IMR-90 (cell line): ENCODE data around the gene FBLN7. TPM values are rescaled to one million over a fixed set of nuclear protein-coding genes. Genes with fewer than 3 reads are reported as not detected.
A peak's percentile ranks its signal among the peaks of the same experiment; 100 is the strongest.

Source experiments
- ATAC-seq: fragments of 200-7000 bp; cut with Tn5 transposase; 2 replicates; pipeline ENCODE4 v1.9.1; 2020; ENCODE audit warnings: low read depth, mild to moderate bottlenecking, moderate library complexity
- BruUV-seq: library from RNA; stranded (reverse); fragments of 400-500 nt; replicated peaks from 2 replicates; lab custom pipeline; 2021; lab: Mats Ljungman, UMichigan
- CTCF ChIA-PET: fragments of 300-600 bp; formaldehyde crosslinking; extraction: SDS; loops from one replicate; lab custom pipeline; 2021; ENCODE audit warnings: antibody characterized with exemption; lab: Yijun Ruan, JAX
- POLR2A ChIA-PET: fragments of 300-600 bp; sonication (Branson Sonifier 250); formaldehyde crosslinking; loops from one replicate; lab custom pipeline; 2022; ENCODE audit warnings: antibody characterized with exemption; ENCODE audit not compliant: unreplicated experiment; lab: Charles Lee
- DNase-seq: peaks from one replicate; pipeline ENCODE4 v3.0.0; 2013
- H2AFZ ChIP-seq: replicated peaks from 2 replicates; pipeline ENCODE3; 2013; ENCODE audit warnings: low read length, mild to moderate bottlenecking; ENCODE audit not compliant: poor library complexity
- H2AK5ac ChIP-seq: 2 replicates; pipeline ENCODE4 v1.6.1; 2013; ENCODE audit warnings: low read depth, low read length, inconsistent platforms
- H2AK9ac ChIP-seq: replicated peaks from 2 replicates; pipeline ENCODE3; 2013; ENCODE audit warnings: mild to moderate bottlenecking, low read depth, low read length, moderate library complexity; ENCODE audit not compliant: poor library complexity
- H2BK120ac ChIP-seq: 2 replicates; pipeline ENCODE4 v1.6.1; 2013; ENCODE audit warnings: low read depth, low read length, inconsistent platforms
- H2BK15ac ChIP-seq: 3 replicates; pipeline ENCODE4 v1.6.1; 2013; ENCODE audit warnings: low read depth, low read length, inconsistent platforms
- H2BK20ac ChIP-seq: 2 replicates; pipeline ENCODE4 v1.6.1; 2013; ENCODE audit warnings: low read depth, mild to moderate bottlenecking, inconsistent platforms, low read length, moderate library complexity
- H2BK5ac ChIP-seq: 2 replicates; pipeline ENCODE4 v1.6.1; 2013; ENCODE audit warnings: mild to moderate bottlenecking, low read depth, low read length, inconsistent platforms; ENCODE audit not compliant: poor library complexity, severe bottlenecking
- H3K14ac ChIP-seq: replicated peaks from 2 replicates; pipeline ENCODE4 v1.6.1; 2013; ENCODE audit warnings: low read depth, low read length, inconsistent platforms
- H3K18ac ChIP-seq: 2 replicates; pipeline ENCODE4 v1.6.1; 2013; ENCODE audit warnings: low read depth, low read length, control low read depth
- H3K23ac ChIP-seq: 2 replicates; pipeline ENCODE4 v1.6.1; 2013; ENCODE audit warnings: low read depth, low read length, inconsistent platforms
- H3K27ac ChIP-seq: 2 replicates; pipeline ENCODE4 v1.5.1; 2013; ENCODE audit warnings: mild to moderate bottlenecking, control low read depth, low read length; ENCODE audit not compliant: insufficient read depth
- H3K27me3 ChIP-seq: 2 replicates; pipeline ENCODE4 v1.6.1; 2013; ENCODE audit warnings: low read length; ENCODE audit not compliant: control insufficient read depth, insufficient read depth
- H3K36me3 ChIP-seq: 2 replicates; pipeline ENCODE4 v1.6.1; 2013; ENCODE audit warnings: low read length, mixed read lengths; ENCODE audit not compliant: control insufficient read depth, insufficient read depth
- H3K4ac ChIP-seq: 2 replicates; pipeline ENCODE4 v1.6.1; 2013; ENCODE audit warnings: low read depth, low read length, inconsistent platforms
- H3K4me1 ChIP-seq: 2 replicates; pipeline ENCODE4 v1.6.1; 2013; ENCODE audit warnings: low read length, mixed read lengths; ENCODE audit not compliant: control insufficient read depth, insufficient read depth
- H3K4me2 ChIP-seq: 2 replicates; pipeline ENCODE4 v1.6.1; 2013; ENCODE audit warnings: low read depth, mild to moderate bottlenecking, control low read depth, low read length, moderate library complexity
- H3K4me3 ChIP-seq: 2 replicates; pipeline ENCODE4 v1.5.1; 2013; ENCODE audit warnings: low read depth, mild to moderate bottlenecking, control low read depth, low read length, moderate library complexity; ENCODE audit not compliant: insufficient read depth
- H3K56ac ChIP-seq: 2 replicates; pipeline ENCODE4 v1.6.1; 2013; ENCODE audit warnings: low read length, inconsistent platforms; ENCODE audit not compliant: insufficient read depth; ENCODE audit errors: extremely low read depth
- H3K79me1 ChIP-seq, 2 experiments: 2 replicates each; pipeline ENCODE4 v1.6.1; 2013; ENCODE audit warnings: low read length in 2 of 2, inconsistent platforms in 1 of 2, low read depth in 1 of 2
- H3K9ac ChIP-seq: 2 replicates; pipeline ENCODE4 v1.6.1; 2013; ENCODE audit warnings: low read depth, low read length, control low read depth
- H3K9me1 ChIP-seq: 2 replicates; pipeline ENCODE4 v1.6.1; 2013; ENCODE audit warnings: low read length, inconsistent platforms; ENCODE audit not compliant: insufficient read depth
- H3K9me3 ChIP-seq: 2 replicates; pipeline ENCODE4 v1.6.1; 2013; ENCODE audit warnings: low read length; ENCODE audit not compliant: control insufficient read depth, insufficient read depth
- H4K20me1 ChIP-seq: 2 replicates; pipeline ENCODE4 v1.6.1; 2013; ENCODE audit warnings: low read length, inconsistent platforms; ENCODE audit not compliant: insufficient read depth
- H4K5ac ChIP-seq: 2 replicates; pipeline ENCODE4 v1.6.1; 2013; ENCODE audit warnings: mild to moderate bottlenecking, low read depth, low read length, control low read depth
- H4K8ac ChIP-seq, 2 experiments: 2 replicates each; pipeline ENCODE4 v1.6.1; 2013; ENCODE audit warnings: low read depth in 2 of 2, low read length in 2 of 2, control low read depth in 1 of 2, inconsistent platforms in 1 of 2
- H4K91ac ChIP-seq: 2 replicates; pipeline ENCODE4 v1.6.1; 2013; ENCODE audit warnings: low read depth, low read length, inconsistent platforms; ENCODE audit not compliant: insufficient read depth
- BHLHE40 ChIP-seq: fragments of 150-350 bp; IDR thresholded peaks from 2 replicates; pipeline ENCODE4 v1.6.1; 2016; ENCODE audit warnings: mild to moderate bottlenecking, low read depth, low read length
- CEBPB ChIP-seq: IDR thresholded peaks from 2 replicates; pipeline ENCODE4 v1.6.1; 2012; ENCODE audit warnings: low read depth, low read length, improper control_type of control experiment
- CHD1 ChIP-seq: IDR thresholded peaks from 2 replicates; pipeline ENCODE4 v1.6.1; 2012; ENCODE audit warnings: low read depth, low read length, improper control_type of control experiment
- CTCF ChIP-seq: conservative IDR thresholded peaks from 2 replicates; pipeline ENCODE4 v1.5.1; 2012; ENCODE audit warnings: mild to moderate bottlenecking, low read depth, low read length, improper control_type of control experiment
- ELK1 ChIP-seq: fragments of 150-350 bp; IDR thresholded peaks from 2 replicates; pipeline ENCODE4 v1.6.1; 2016; ENCODE audit warnings: low read depth, mild to moderate bottlenecking, low read length, moderate library complexity, borderline replicate concordance
- FOS ChIP-seq: fragments of 150-350 bp; IDR thresholded peaks from 2 replicates; pipeline ENCODE4 v1.6.1; 2016; ENCODE audit warnings: low read depth, low read length
- MAFK ChIP-seq: IDR thresholded peaks from 2 replicates; pipeline ENCODE4 v1.6.1; 2012; ENCODE audit warnings: low read depth, low read length, improper control_type of control experiment
- MAZ ChIP-seq: IDR thresholded peaks from 2 replicates; pipeline ENCODE4 v1.6.1; 2012; ENCODE audit warnings: low read depth, mild to moderate bottlenecking, low read length, improper control_type of control experiment, moderate library complexity, borderline replicate concordance
- MXI1 ChIP-seq: IDR thresholded peaks from 2 replicates; pipeline ENCODE4 v1.6.1; 2012; ENCODE audit warnings: low read depth, mild to moderate bottlenecking, low read length, moderate library complexity, borderline replicate concordance
- NFE2L2 ChIP-seq: fragments of 150-350 bp; IDR thresholded peaks from 2 replicates; pipeline ENCODE4 v1.6.1; 2016; ENCODE audit warnings: low read depth, mild to moderate bottlenecking, low read length
- POLR2A ChIP-seq: IDR thresholded peaks from 2 replicates; pipeline ENCODE4 v1.6.1; 2012; ENCODE audit warnings: mild to moderate bottlenecking, low read depth, low read length
- RAD21 ChIP-seq: IDR thresholded peaks from 2 replicates; pipeline ENCODE4 v1.6.1; 2012; ENCODE audit warnings: low read length, improper control_type of control experiment
- RCOR1 ChIP-seq: IDR thresholded peaks from 2 replicates; pipeline ENCODE4 v1.6.1; 2012; ENCODE audit warnings: mild to moderate bottlenecking, low read length, improper control_type of control experiment; ENCODE audit not compliant: insufficient replicate concordance
- RFX5 ChIP-seq: IDR thresholded peaks from 2 replicates; pipeline ENCODE4 v1.8.0; 2012; ENCODE audit warnings: low read depth, mild to moderate bottlenecking, low read length, moderate library complexity
- SMC3 ChIP-seq: fragments of 150-350 bp; IDR thresholded peaks from 2 replicates; pipeline ENCODE4 v1.6.1; 2016; ENCODE audit warnings: low read depth, mild to moderate bottlenecking, antibody characterized with exemption, low read length, moderate library complexity
- USF2 ChIP-seq: fragments of 150-350 bp; IDR thresholded peaks from 2 replicates; pipeline ENCODE4 v1.6.1; 2017; ENCODE audit warnings: mild to moderate bottlenecking, antibody characterized with exemption, low read length, low read depth
- WGBS, 2 experiments: methylation state at CpG; one replicate each; pipeline versions ENCODE4 v1.1.5 to v1.1.7; 2013; ENCODE audit warnings: missing lambda C conversion rate in 2 of 2; ENCODE audit not compliant: insufficient read length in 1 of 2; ENCODE audit errors: extremely low coverage in 2 of 2; 5-methylcytosine and 5-hydroxymethylcytosine counted together
- dilution Hi-C: fragments of 300-500 bp; cut with HindIII; formaldehyde crosslinking; loops from one replicate; pipeline ENCODE4 v1.14.3; 2018; ENCODE audit warnings: low sequenced_read_pairs; ENCODE audit not compliant: unreplicated experiment
- in situ Hi-C: fragments of 300-500 bp; cut with MboI; formaldehyde crosslinking; loops from 3 replicates; pipeline ENCODE4 v1.14.3; 2019; ENCODE audit warnings: low sequenced_read_pairs, inconsistent platforms, mixed read lengths
- intact Hi-C: fragments of 100-400 bp; cut with micrococcal nuclease; formaldehyde crosslinking; loops from 2 replicates; pipeline ENCODE4 v1.10.0; 2022
- polyA plus RNA-seq, 3 experiments: library from polyadenylated mRNA; depleted of rRNA; stranded (reverse); fragments of >200 nt; gene quantifications; 2 replicates each; pipeline ENCODE4 v1.2.3, GENCODE V29; 2012; ENCODE audit warnings: low replicate concordance in 1 of 3
- total RNA-seq: library from RNA; depleted of rRNA; stranded (reverse); fragments of >200 nt; gene quantifications from 2 replicates; pipeline ENCODE4 v1.2.3, GENCODE V29; 2012

FBLN7 gene
- total and polyA plus RNA-seq, 2 of the 4 experiments (the other 2 are of a cell fraction): 0.18 to 1.2 TPM

GRCh38 chr2:112174383-112174782 lies 36.2 kb downstream of the FBLN7 start:
- dilution Hi-C loops: no loop called here
- Histone ChIP-seq H3K9me1 (no peaks in the 10 kb centered on the region), H3K4me3 (no peak overlapping the region), H3K9me3 (no peaks in the 10 kb centered on the region), H3K36me3 (no peaks in the 10 kb centered on the region), H3K27me3 (no peaks in the 10 kb centered on the region; the same call in 1 of the 2 replicates), H3K56ac (no peak overlapping the region), H3K79me1 (no peaks in the 10 kb centered on the region), H3K4me1 (no peaks in the 10 kb centered on the region), H2AFZ (peak overlapping the region; percentile 19), H3K9ac (no peak overlapping the region), H3K14ac (no peak overlapping the region), H4K91ac (no peak overlapping the region), H2BK120ac (no peak overlapping the region), H3K27ac (no peak overlapping the region), H2BK20ac (no peak overlapping the region), H4K20me1 (no peaks in the 10 kb centered on the region), H3K4me2 (no peak overlapping the region), H2BK5ac (no peak overlapping the region), H4K5ac (no peak overlapping the region), H4K8ac (no peak overlapping the region), H2BK15ac (no peak overlapping the region), H3K18ac (no peak overlapping the region), H2AK9ac (no peak overlapping the region), H3K23ac (no peak overlapping the region), H3K4ac (no peak overlapping the region), H2AK5ac (no peak overlapping the region)
- WGBS, 2 experiments: no CpG with 5 or more reads among the region's 4 CpGs
- POLR2A ChIA-PET: no interaction called here
- TF ChIP-seq CEBPB (no peak), ELK1 (no peak), RCOR1 (no peak), MAZ (no peak), MAFK (no peak), FOS (no peak), SMC3 (no peak), RAD21 (no peak), CHD1 (no peak), MXI1 (no peak), CTCF (no peak), RFX5 (no peak), USF2 (no peak), BHLHE40 (no peak), NFE2L2 (no peak), POLR2A (no peak)
- ATAC-seq (no peak), DNase-seq (no peak)
- in situ Hi-C loops: no loop called here
- no TSS peak for BruUV-seq
- CTCF ChIA-PET: no interaction called here
- intact Hi-C loops: no loop called here
